Measurements from ENCODE around the gene LGMN.

- TF ChIP-seq CTCF (IDR thresholded peaks at IDR 0.05) = no peak
- TF ChIP-seq POLR2A (IDR thresholded peaks at IDR 0.05) = no peak
Observed at GRCh38 chr14:92665661-92666110, 82.7 kb downstream of the LGMN start.
